Osteoblast (primary cell): ENCODE results near the gene ZC3H7A. TPM values are rescaled to one million over a fixed set of nuclear protein-coding genes. Genes with fewer than 3 reads are reported as not detected.

Source experiments
- DNase-seq: peaks from one replicate; pipeline ENCODE4 v3.0.0; 2011; ENCODE audit warnings: low spot score, mixed read lengths; ENCODE audit not compliant: insufficient read length; ENCODE audit errors: missing footprints
- H2AFZ ChIP-seq: 2 replicates; pipeline ENCODE4 v1.6.0; 2011; ENCODE audit warnings: mild to moderate bottlenecking, low read length
- H3K27ac ChIP-seq: 2 replicates; pipeline ENCODE4 v1.5.1; 2011; ENCODE audit warnings: mild to moderate bottlenecking, low read depth, low read length, moderate library complexity
- H3K27me3 ChIP-seq: 2 replicates; pipeline ENCODE4 v1.6.0; 2012; ENCODE audit warnings: mild to moderate bottlenecking, control low read depth, inconsistent platforms, low read length, moderate library complexity; ENCODE audit not compliant: insufficient read depth
- H3K36me3 ChIP-seq: 2 replicates; pipeline ENCODE4 v1.5.1; 2011; ENCODE audit warnings: mild to moderate bottlenecking, low read length, control low read depth, moderate library complexity; ENCODE audit not compliant: insufficient read depth
- H3K4me1 ChIP-seq: 2 replicates; pipeline ENCODE4 v1.5.1; 2011; ENCODE audit warnings: mild to moderate bottlenecking, low read length, control low read depth, moderate library complexity; ENCODE audit not compliant: insufficient read depth
- H3K4me2 ChIP-seq: 2 replicates; pipeline ENCODE4 v1.6.0; 2011; ENCODE audit warnings: mild to moderate bottlenecking, low read length; ENCODE audit not compliant: insufficient read depth
- H3K4me3 ChIP-seq: fragments of 200-600 bp; sonication (generic); 3 replicates; pipeline ENCODE4 v1.5.1; 2012; ENCODE audit warnings: mild to moderate bottlenecking, low read length, inconsistent platforms; ENCODE audit not compliant: insufficient read depth
- H3K79me2 ChIP-seq: 2 replicates; pipeline ENCODE4 v1.6.0; 2012; ENCODE audit warnings: mild to moderate bottlenecking, low read length, control low read depth, inconsistent platforms; ENCODE audit not compliant: insufficient read depth
- H3K9me3 ChIP-seq: 2 replicates; pipeline ENCODE4 v1.5.1; 2011; ENCODE audit warnings: low read depth, low read length, control low read depth
- H4K20me1 ChIP-seq: 2 replicates; pipeline ENCODE4 v1.6.0; 2012; ENCODE audit warnings: mild to moderate bottlenecking, low read length, control low read depth; ENCODE audit not compliant: insufficient read depth
- CTCF ChIP-seq: IDR thresholded peaks from 2 replicates; pipeline ENCODE4 v1.5.1; 2011; ENCODE audit warnings: mild to moderate bottlenecking, low read depth, low read length, moderate library complexity; ENCODE audit errors: extremely low read depth
- total RNA-seq: library from RNA; depleted of rRNA; stranded (reverse); fragments of >200 nt; gene quantifications from 2 replicates; pipeline ENCODE4 v1.2.3, GENCODE V29; 2012

The ZC3H7A gene
- total RNA-seq, 1 donor = 39.8 TPM

GRCh38 chr16:11768849-11769248 is 28.2 kb downstream of the ZC3H7A start:
- Histone ChIP-seq H3K4me3 (no peak overlapping the region), H4K20me1 (no peaks in the 10 kb centered on the region), H3K4me1 (no peaks in the 10 kb centered on the region), H3K27me3 (no peaks in the 10 kb centered on the region), H3K9me3 (no peaks in the 10 kb centered on the region), H3K27ac (no peak overlapping the region), H3K4me2 (no peak overlapping the region), H3K79me2 (peaks cover 25% of the 10 kb centered on the region), H2AFZ (no peak overlapping the region), H3K36me3 (peaks cover 82% of the 10 kb centered on the region)
- DNase-seq = no peak
- no peak for TF ChIP-seq CTCF

- Histone ChIP-seq H3K4me2 (no peak overlapping the region), H3K36me3 (peaks cover 79% of the 10 kb centered on the region), H3K4me1 (peaks cover 19% of the 10 kb centered on the region), H3K4me3 (no peak overlapping the region), H3K27me3 (no peaks in the 10 kb centered on the region), H3K9me3 (no peaks in the 10 kb centered on the region), H3K27ac (no peak overlapping the region), H4K20me1 (peaks cover 16% of the 10 kb centered on the region), H2AFZ (no peak overlapping the region), H3K79me2 (peaks cover 7% of the 10 kb centered on the region)
- no peak for TF ChIP-seq CTCF
- no peak for DNase-seq
Measured at GRCh38 chr16:11762431-11762830, 34.6 kb downstream of the ZC3H7A start.

GRCh38 chr16:11759997-11760396 is 37.1 kb downstream of the ZC3H7A start:
- Histone ChIP-seq H4K20me1 (peaks cover 24% of the 10 kb centered on the region), H3K79me2 (peaks cover 4% of the 10 kb centered on the region), H3K4me3 (no peak overlapping the region), H3K27ac (no peak overlapping the region), H3K27me3 (no peaks in the 10 kb centered on the region), H3K36me3 (peaks cover 72% of the 10 kb centered on the region), H2AFZ (no peak overlapping the region), H3K4me1 (peaks cover 23% of the 10 kb centered on the region), H3K4me2 (no peak overlapping the region), H3K9me3 (no peaks in the 10 kb centered on the region)
- no peak for DNase-seq
- TF ChIP-seq CTCF = no peak

- Histone ChIP-seq H3K27me3 (no peaks in the 10 kb centered on the region), H3K4me1 (peaks cover 23% of the 10 kb centered on the region), H3K9me3 (no peaks in the 10 kb centered on the region), H3K4me2 (no peak overlapping the region), H3K27ac (no peak overlapping the region), H4K20me1 (peaks cover 24% of the 10 kb centered on the region), H3K36me3 (peaks cover 65% of the 10 kb centered on the region), H3K79me2 (peaks cover 4% of the 10 kb centered on the region), H2AFZ (no peak overlapping the region), H3K4me3 (no peak overlapping the region)
- DNase-seq = no peak
- TF ChIP-seq CTCF = no peak
Measured at GRCh38 chr16:11759163-11759834, 37.8 kb downstream of the ZC3H7A start.
